ENCODE measurements around the gene MTMR3. TPM values are rescaled to one million over a fixed set of nuclear protein-coding genes. Genes with fewer than 3 reads are reported as not detected.

MTMR3 gene
- total and polyA plus RNA-seq, 4 donors = 5.3 to 65.3 (median 37.2) TPM

- WGBS, 2 donors = 62 to 68% methylated on average over 5 of the region's 5 CpGs
- H3K36me3 ChIP-seq (ENCODE audit: control insufficient read depth in 1 of 2, insufficient read depth in 2 of 2, low read length in 1 of 2) = peaks cover 6 to 10% of the 10 kb centered on the region in 2 donors
- no peaks in the 10 kb centered on the region for H3K4me1 ChIP-seq (ENCODE audit: control insufficient read depth in 1 of 2, insufficient read depth in 2 of 2, low read length in 2 of 2)
Measured at GRCh38 chr22:30013201-30013600, 130.2 kb downstream of the MTMR3 start.

GRCh38 chr22:30014244-30014643, 131.3 kb downstream of the MTMR3 start:
- no peak for ATAC-seq (ENCODE audit: low FRiP score)
- DNase-seq = no peak
- Histone ChIP-seq H3K4me3 (ENCODE audit: low read length in 2 of 2) (no peak overlapping the region), H3K36me3 (ENCODE audit: control insufficient read depth in 1 of 2, insufficient read depth in 2 of 2, low read length in 1 of 2) (peaks cover 4 to 10% of the 10 kb centered on the region in 2 donors), H3K27me3 (ENCODE audit: control insufficient read depth in 1 of 2, insufficient read depth in 2 of 2, low read length in 1 of 2) (no peaks in the 10 kb centered on the region), H3K9me3 (ENCODE audit: control insufficient read depth, low read length) (no peaks in the 10 kb centered on the region), H3K4me1 (ENCODE audit: control insufficient read depth in 1 of 2, insufficient read depth in 2 of 2, low read length in 2 of 2) (no peaks in the 10 kb centered on the region), H3K27ac (ENCODE audit: low read depth in 1 of 2, low read length in 2 of 2) (no peak overlapping the region)
- intact Hi-C loops (cut with DNase I) = no loop called here

More at GRCh38 chr22:30013201-30013600, 130.2 kb downstream of the MTMR3 start:
- Histone ChIP-seq H3K27me3 (ENCODE audit: control insufficient read depth in 1 of 2, insufficient read depth in 2 of 2, low read length in 1 of 2) (no peaks in the 10 kb centered on the region), H3K4me3 (ENCODE audit: low read length in 2 of 2) (no peak overlapping the region), H3K9me3 (ENCODE audit: control insufficient read depth, low read length) (no peaks in the 10 kb centered on the region), H3K27ac (ENCODE audit: low read depth in 1 of 2, low read length in 2 of 2) (no peak overlapping the region)
- intact Hi-C loops (cut with DNase I) = no loop called here
- ATAC-seq (ENCODE audit: low FRiP score) (no peak), DNase-seq (no peak)

- H3K36me3 ChIP-seq (ENCODE audit: control insufficient read depth in 1 of 2, insufficient read depth in 2 of 2, low read length in 1 of 2) = peaks cover 4 to 16% of the 10 kb centered on the region in 2 donors
- intact Hi-C loops (cut with DNase I) = no loop called here
- ATAC-seq (ENCODE audit: low FRiP score) (no peak), DNase-seq (no peak)
- WGBS, 2 donors = 90 to 92% methylated on average over 3 of the region's 3 CpGs
- H3K27ac ChIP-seq (ENCODE audit: low read depth in 1 of 2, low read length in 2 of 2) = no peak overlapping the region
- no peak overlapping the region for H3K4me3 ChIP-seq (ENCODE audit: low read length in 2 of 2)
- no peaks in the 10 kb centered on the region for H3K27me3 ChIP-seq (ENCODE audit: control insufficient read depth in 1 of 2, insufficient read depth in 2 of 2, low read length in 1 of 2)
- no peaks in the 10 kb centered on the region for H3K9me3 ChIP-seq (ENCODE audit: control insufficient read depth, low read length)
- no peaks in the 10 kb centered on the region for H3K4me1 ChIP-seq (ENCODE audit: control insufficient read depth in 1 of 2, insufficient read depth in 2 of 2, low read length in 2 of 2)
Measured at GRCh38 chr22:30015229-30015797, 132.3 kb downstream of the MTMR3 start.

GRCh38 chr22:30015846-30016245, 132.9 kb downstream of the MTMR3 start:
- Histone ChIP-seq H3K9me3 (ENCODE audit: control insufficient read depth, low read length) (no peaks in the 10 kb centered on the region), H3K4me3 (ENCODE audit: low read length in 2 of 2) (no peak overlapping the region), H3K36me3 (ENCODE audit: control insufficient read depth in 1 of 2, insufficient read depth in 2 of 2, low read length in 1 of 2) (peaks cover 4 to 19% of the 10 kb centered on the region in 2 donors), H3K4me1 (ENCODE audit: control insufficient read depth in 1 of 2, insufficient read depth in 2 of 2, low read length in 2 of 2) (no peaks in the 10 kb centered on the region), H3K27ac (ENCODE audit: low read depth in 1 of 2, low read length in 2 of 2) (no peak overlapping the region), H3K27me3 (ENCODE audit: control insufficient read depth in 1 of 2, insufficient read depth in 2 of 2, low read length in 1 of 2) (no peaks in the 10 kb centered on the region)
- ATAC-seq (ENCODE audit: low FRiP score) = no peak
- 95 to 100% methylated on average over 1 of the region's 1 CpG for WGBS, 2 donors
- intact Hi-C loops (cut with DNase I) = no loop called here
- no peak for DNase-seq

GRCh38 chr22:30016596-30016995, 133.6 kb downstream of the MTMR3 start:
- intact Hi-C loops (cut with DNase I) = no loop called here
- Histone ChIP-seq H3K4me3 (ENCODE audit: low read length in 2 of 2) (no peak overlapping the region), H3K36me3 (ENCODE audit: control insufficient read depth in 1 of 2, insufficient read depth in 2 of 2, low read length in 1 of 2) (peaks cover 6 to 22% of the 10 kb centered on the region in 2 donors), H3K4me1 (ENCODE audit: control insufficient read depth in 1 of 2, insufficient read depth in 2 of 2, low read length in 2 of 2) (no peaks in the 10 kb centered on the region), H3K9me3 (ENCODE audit: control insufficient read depth, low read length) (no peaks in the 10 kb centered on the region), H3K27ac (ENCODE audit: low read depth in 1 of 2, low read length in 2 of 2) (no peak overlapping the region), H3K27me3 (ENCODE audit: control insufficient read depth in 1 of 2, insufficient read depth in 2 of 2, low read length in 1 of 2) (no peaks in the 10 kb centered on the region)
- no peak for DNase-seq
- ATAC-seq (ENCODE audit: low FRiP score) = no peak
- WGBS, 2 donors = 88 to 94% methylated on average over 4 of the region's 4 CpGs

- WGBS, 2 donors = 90 to 92% methylated on average over 4 of the region's 4 CpGs
- Histone ChIP-seq H3K9me3 (ENCODE audit: control insufficient read depth, low read length) (no peaks in the 10 kb centered on the region), H3K4me1 (ENCODE audit: control insufficient read depth in 1 of 2, insufficient read depth in 2 of 2, low read length in 2 of 2) (no peaks in the 10 kb centered on the region), H3K4me3 (ENCODE audit: low read length in 2 of 2) (no peak overlapping the region), H3K27me3 (ENCODE audit: control insufficient read depth in 1 of 2, insufficient read depth in 2 of 2, low read length in 1 of 2) (no peaks in the 10 kb centered on the region), H3K36me3 (ENCODE audit: control insufficient read depth in 1 of 2, insufficient read depth in 2 of 2, low read length in 1 of 2) (peaks cover 6 to 29% of the 10 kb centered on the region in 2 donors), H3K27ac (ENCODE audit: low read depth in 1 of 2, low read length in 2 of 2) (no peak overlapping the region)
- ATAC-seq (ENCODE audit: low FRiP score) (no peak), DNase-seq (no peak)
- intact Hi-C loops (cut with DNase I) = no loop called here
Measured at GRCh38 chr22:30017375-30018223, 134.6 kb downstream of the MTMR3 start.

GRCh38 chr22:30020511-30020910, 137.5 kb downstream of the MTMR3 start:
- H3K4me1 ChIP-seq (ENCODE audit: control insufficient read depth in 1 of 2, insufficient read depth in 2 of 2, low read length in 2 of 2) = no peaks in the 10 kb centered on the region
- peaks cover 6 to 32% of the 10 kb centered on the region in 2 donors for H3K36me3 ChIP-seq (ENCODE audit: control insufficient read depth in 1 of 2, insufficient read depth in 2 of 2, low read length in 1 of 2)
- H3K27me3 ChIP-seq (ENCODE audit: control insufficient read depth in 1 of 2, insufficient read depth in 2 of 2, low read length in 1 of 2) = no peaks in the 10 kb centered on the region
- no peak overlapping the region for H3K27ac ChIP-seq (ENCODE audit: low read depth in 1 of 2, low read length in 2 of 2)
- intact Hi-C loops (cut with DNase I) = no loop called here
- WGBS, 2 donors = 91 to 95% methylated on average over 9 of the region's 9 CpGs
- H3K9me3 ChIP-seq (ENCODE audit: control insufficient read depth, low read length) = no peaks in the 10 kb centered on the region
- DNase-seq = no peak
- H3K4me3 ChIP-seq (ENCODE audit: low read length in 2 of 2) = no peak overlapping the region
- ATAC-seq (ENCODE audit: low FRiP score) = no peak

- Histone ChIP-seq H3K36me3 (ENCODE audit: control insufficient read depth in 1 of 2, insufficient read depth in 2 of 2, low read length in 1 of 2) (peaks cover 5 to 30% of the 10 kb centered on the region in 2 donors), H3K9me3 (ENCODE audit: control insufficient read depth, low read length) (no peaks in the 10 kb centered on the region), H3K27ac (ENCODE audit: low read depth in 1 of 2, low read length in 2 of 2) (no peak overlapping the region), H3K4me1 (ENCODE audit: control insufficient read depth in 1 of 2, insufficient read depth in 2 of 2, low read length in 2 of 2) (no peaks in the 10 kb centered on the region), H3K27me3 (ENCODE audit: control insufficient read depth in 1 of 2, insufficient read depth in 2 of 2, low read length in 1 of 2) (no peaks in the 10 kb centered on the region), H3K4me3 (ENCODE audit: low read length in 2 of 2) (no peak overlapping the region)
- WGBS, 2 donors = 94 to 95% methylated on average over 3 of the region's 3 CpGs
- ATAC-seq (ENCODE audit: low FRiP score) = no peak
- no peak for DNase-seq
- intact Hi-C loops (cut with DNase I) = no loop called here
Measured at GRCh38 chr22:30021338-30021737, 138.4 kb downstream of the MTMR3 start.

Measured in aorta (tissue), 5 donors.